Measurements from ENCODE around the gene TMPRSS11B.
"Not testable (repeated sequence)": the region's sequence is repeated elsewhere in the genome, so short reads cannot be mapped to it uniquely, and the experiment has no call there.

The TMPRSS11B gene, protein sequence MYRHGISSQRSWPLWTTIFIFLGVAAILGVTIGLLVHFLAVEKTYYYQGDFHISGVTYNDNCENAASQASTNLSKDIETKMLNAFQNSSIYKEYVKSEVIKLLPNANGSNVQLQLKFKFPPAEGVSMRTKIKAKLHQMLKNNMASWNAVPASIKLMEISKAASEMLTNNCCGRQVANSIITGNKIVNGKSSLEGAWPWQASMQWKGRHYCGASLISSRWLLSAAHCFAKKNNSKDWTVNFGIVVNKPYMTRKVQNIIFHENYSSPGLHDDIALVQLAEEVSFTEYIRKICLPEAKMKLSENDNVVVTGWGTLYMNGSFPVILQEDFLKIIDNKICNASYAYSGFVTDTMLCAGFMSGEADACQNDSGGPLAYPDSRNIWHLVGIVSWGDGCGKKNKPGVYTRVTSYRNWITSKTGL

DNA sequence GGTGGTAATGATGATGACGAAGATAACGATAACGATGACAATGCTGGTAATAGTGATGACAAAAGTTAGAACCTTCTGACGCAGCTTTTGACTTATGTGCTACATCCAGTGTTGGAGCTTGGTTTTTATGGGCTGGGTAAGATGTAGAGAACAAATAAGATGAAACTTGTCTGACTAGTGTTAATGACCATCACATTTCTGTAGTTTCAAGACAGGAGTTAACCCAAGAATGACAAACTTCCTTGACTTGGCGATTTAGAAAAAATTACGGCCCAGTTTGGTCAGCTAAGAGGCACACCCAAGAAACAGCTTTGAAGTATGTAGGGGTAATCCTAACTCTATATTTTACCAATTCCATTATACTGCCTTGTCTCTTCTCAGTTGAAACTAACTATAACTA, at the start of gene TMPRSS11B:
Gene TMPRSS11B (minus strand): TSS at position 101 of the 400 bp plus-strand sequence. CDS start 136 bp downstream, outside the sequence.
- DNase-seq (ENCODE audit: low read depth in 4 of 4, low spot score in 1 of 4): no peak

DNA sequence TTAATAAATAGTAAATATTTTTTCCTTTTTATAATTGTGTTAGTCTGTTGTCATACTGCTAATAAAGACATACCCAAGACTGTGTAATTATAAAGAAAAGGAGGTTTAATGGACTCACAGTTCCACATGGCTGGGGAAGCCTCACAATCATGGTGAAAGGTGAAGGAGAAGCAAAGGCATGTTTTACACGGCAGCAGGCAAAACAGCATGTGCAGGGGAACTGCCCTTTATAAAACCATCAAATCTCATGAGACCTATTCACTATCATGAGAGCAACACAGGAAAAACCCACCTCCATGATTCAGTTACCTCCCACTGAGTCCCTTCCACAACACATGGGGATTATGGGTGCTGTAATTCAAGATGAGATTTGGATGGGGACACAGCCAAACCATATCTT, 45.8 kb upstream of the TMPRSS11B start:
- DNase-seq (ENCODE audit: low read depth in 4 of 4, low spot score in 1 of 4): no peak

DNA sequence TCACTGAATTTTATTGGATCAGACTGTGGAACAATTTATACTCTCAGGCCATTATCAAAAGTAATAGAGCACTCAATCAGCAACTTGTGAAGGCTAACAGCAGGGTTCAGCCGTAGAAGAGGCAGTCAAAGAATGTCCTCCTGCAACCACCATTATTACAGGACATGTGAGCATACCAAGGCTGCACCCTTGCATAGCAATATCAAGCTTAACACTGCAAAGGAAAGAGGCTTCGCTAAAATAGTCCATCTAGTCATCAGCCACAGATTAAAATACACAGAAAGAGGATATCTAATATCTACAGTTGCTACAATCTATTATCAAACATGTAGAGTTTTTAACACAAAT, 42.9 kb upstream of the TMPRSS11B start:
- no peak for DNase-seq (ENCODE audit: low read depth in 4 of 4, low spot score in 1 of 4)

DNA sequence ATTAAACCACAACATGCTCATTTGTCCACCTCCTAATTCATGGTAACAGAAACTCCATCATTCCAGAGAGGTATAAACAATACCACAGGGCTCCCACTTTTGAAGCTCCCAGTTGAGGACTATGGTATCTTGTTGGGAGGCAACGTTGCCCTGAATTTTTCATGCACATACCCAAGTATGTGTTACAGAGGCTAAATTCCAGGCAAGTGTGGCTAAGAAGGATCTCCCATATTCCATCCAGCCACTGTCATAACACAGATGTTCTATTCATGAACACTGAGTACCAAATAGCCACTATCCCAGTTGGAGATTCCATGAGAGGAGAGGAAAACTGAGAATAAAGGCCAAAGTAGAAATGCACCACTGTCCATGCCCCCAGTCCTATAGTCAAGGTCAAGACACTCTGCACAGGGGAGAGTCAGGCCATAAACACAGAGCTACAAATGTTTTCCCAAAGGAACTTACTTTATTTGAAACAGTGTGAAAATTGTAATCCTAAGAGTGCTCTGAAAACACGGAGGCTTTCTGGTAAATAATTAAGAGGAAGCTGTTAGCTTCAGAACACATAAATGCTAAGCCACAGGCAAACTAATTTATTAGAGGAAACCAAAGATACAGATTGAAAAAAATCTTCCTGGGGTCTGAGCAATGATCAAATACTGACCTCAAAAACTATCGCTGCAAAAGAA, 42.4 kb upstream of the TMPRSS11B start:
- DNase-seq (ENCODE audit: low read depth in 4 of 4, low spot score in 1 of 4): no peak

DNA sequence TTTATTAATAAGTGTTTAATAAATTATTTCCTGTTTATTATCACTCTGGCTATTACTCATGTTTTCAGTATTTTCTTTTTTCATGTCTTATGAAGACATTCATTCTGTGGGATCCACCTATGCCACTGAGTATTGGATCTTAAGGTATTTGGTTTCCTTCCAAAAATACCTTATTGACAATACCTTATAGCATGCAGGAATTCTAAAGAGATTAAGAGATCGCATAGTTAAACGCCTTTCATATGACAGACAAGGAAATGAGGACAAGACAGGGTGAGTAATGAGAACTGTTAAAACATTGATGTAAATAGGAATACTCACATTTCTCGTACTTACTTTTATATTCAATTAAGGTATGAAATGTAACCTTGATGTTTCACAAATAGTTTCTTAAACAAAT, 38.2 kb upstream of the TMPRSS11B start:
- no peak for DNase-seq (ENCODE audit: low read depth in 4 of 4, low spot score in 1 of 4)

DNA sequence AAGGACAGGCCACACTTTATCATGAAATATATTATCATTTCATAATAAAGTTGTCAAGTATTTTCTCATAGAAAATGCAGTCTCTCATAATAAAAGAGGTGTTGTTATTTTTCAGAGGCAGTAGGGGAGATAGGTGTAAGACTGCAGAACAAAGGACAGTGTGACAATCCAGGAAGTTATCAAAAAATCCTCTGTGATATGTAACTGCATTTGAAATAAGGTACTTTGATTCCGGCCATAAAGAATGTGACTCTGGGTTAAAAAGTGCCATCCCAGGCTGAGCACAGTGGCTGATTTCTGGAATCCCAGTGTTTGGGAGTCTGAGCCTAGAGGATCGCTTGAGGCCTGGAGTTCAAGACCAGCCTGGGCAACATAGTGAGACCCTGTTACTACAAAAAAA, 37.6 kb upstream of the TMPRSS11B start:
- no peak for DNase-seq (ENCODE audit: low read depth in 4 of 4, low spot score in 1 of 4)

DNA sequence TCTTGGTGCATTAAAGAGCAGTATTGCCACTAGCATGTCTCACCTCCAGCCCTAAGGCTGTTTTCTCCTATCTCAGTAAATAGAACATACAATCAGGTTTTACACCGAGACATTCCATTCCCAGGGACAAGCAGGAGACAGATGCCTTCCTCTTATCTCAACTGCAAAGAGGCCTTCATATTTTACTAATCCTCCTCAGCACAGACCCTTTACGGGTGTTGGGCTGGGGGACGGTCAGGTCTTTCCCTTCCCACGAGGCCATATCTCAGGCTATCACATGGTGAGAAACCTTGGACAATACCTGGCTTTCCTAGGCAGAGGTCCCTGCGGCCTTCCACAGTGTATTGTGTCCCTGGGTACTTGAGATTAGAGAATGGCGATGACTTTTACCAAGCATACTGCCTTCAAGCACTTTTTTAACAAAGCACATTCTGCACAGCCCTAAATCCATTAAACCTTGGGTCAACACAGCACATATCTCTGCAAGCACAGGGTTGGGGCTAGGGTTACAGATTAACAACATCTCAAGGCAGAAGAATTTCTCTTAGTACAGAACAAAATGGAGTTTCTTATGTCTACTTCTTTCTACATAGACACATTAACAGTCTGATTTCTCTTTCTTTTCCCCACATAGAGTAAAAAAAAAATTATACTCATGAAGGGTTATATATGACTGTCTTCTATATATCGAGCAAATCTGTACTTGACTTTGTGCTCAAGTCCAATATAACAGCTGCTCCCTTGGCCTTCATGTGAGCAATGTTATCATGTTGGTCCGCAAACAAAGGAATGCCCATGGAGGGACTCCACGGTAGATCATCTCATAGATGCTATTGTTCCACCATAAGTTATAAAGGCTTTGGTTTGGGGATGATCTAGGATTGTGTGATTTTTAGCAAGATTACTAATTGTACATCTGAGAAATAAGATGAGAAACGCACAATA, 36.6 kb upstream of the TMPRSS11B start:
- DNase-seq (ENCODE audit: low read depth in 4 of 4, low spot score in 1 of 4): not testable (repeated sequence)

DNA sequence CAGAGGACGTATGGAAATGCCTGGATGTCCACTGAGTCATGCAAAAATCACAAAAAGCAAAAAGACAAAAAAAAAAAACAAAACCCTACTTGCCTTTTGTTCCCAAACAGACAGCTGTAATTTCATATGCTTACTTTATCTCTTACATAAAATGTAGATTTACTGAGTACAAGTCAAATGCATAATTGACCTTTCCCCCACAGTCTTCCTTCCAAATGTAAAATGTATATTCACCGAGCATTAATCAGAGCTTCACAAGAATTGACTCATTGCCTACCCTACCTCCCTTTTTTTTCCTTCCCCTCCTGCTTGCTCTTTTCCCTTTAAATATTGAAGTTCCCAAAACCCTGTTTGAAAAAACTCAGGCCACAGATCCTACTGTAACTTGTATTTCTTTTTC, 32.5 kb upstream of the TMPRSS11B start:
- DNase-seq (ENCODE audit: low read depth in 4 of 4, low spot score in 1 of 4): no peak

DNA sequence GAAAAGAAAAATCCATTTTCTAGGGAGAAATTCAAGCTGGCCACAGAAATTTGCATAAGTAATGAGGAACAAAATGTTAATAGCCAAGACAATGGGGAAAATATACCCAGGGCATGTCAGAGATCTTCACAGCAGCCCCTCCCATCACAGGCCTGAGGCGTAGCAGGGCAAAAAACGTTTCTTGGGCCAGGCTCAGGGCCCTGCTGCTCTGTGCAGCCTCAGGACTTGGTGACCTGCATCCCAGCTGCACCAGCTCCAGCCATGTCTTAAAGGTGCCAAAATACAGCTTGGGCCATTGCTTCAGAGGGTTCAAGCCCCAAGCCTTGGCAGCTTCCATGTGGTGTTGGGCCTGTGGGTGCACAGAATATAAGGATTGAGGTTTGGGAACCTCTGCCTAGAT, 32.1 kb upstream of the TMPRSS11B start:
- no peak for DNase-seq (ENCODE audit: low read depth in 4 of 4, low spot score in 1 of 4)

DNA sequence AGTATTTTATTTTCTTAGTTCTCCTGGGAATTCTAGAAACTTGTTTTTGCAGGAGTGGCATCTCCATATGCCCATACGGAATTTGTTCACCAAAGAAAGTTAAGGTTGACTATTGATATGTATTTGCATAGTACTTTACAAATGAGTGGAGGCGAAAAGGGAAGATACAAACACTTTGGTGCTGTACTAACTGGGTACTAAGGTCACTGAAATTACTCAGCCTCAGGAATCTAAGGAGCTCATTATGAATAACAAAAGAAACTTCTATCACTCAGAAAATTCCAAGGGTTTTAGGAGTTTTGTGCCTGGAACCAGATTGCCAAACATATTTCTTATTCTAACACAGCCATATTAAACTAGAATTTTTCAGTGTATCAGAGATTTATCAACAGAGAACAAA, 27.4 kb upstream of the TMPRSS11B start:
- no peak for DNase-seq (ENCODE audit: low read depth in 4 of 4, low spot score in 1 of 4)

DNA sequence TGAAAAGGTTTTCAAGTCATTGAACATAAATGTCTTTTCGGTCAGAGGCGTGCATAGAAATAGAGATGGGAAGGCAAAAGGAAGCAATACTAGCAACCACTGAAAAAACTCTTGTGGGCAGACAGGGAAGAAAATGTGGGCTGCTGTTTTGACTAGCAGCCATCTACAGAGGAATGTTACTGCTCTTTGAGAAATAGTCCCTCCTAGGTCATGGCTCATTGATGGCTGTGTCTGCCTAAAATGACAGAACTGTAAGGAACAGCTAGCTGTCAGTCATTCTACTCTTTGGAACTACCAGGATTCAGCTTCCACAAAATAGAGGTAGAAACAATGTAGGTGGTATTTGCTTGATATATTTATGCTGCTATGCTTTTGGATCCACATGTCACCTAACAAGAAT, 26.9 kb upstream of the TMPRSS11B start:
- no peak for DNase-seq (ENCODE audit: low read depth in 4 of 4, low spot score in 1 of 4)

DNA sequence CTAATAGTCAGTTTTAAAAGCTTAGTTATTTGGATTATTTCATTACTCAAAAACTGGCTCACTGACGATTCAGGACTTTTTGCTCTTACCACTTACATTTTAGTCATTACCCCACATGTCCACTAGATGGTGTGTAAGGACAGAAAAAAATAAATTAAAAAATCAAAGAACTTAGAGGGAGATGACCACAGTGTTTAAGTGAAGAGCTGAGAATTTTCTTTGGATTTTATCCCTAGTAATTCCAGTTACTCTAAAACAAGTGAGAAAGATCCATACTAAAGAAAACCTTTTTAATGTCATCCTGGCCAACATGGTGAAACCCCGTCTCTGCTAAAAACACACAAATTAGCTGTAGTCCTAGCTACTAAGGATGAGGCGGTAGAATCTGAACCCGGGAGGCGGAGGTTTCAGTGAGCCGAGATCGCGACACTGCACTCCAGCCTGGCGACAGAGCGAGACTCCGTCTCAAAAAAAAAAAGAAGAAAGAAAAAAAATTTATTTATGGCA, 26.4 kb upstream of the TMPRSS11B start:
- no peak for DNase-seq (ENCODE audit: low read depth in 4 of 4, low spot score in 1 of 4)

DNA sequence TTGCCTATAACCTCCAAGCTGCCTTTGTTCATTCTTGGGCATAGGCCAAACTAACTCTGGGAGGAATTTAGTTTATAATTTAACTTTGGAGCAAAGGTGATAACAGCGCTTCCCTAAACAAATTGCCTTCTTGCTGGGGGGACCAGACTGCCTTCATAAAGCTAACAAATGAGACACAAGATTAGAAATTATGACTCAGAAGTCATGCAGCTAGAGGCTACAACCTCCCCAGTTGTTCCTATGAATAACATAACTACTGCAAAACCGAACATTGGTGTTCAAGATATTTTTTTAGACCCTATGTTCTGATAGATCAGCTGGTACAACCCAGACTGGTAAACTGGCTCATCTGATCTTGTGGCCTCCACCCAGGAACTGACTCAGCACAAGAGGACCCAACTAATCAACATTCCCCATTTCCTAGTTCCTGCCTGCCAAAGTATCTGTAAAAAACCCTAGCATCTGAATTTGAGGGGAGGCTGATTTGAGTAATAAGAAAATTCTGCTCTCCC, 22.0 kb upstream of the TMPRSS11B start:
- no peak for DNase-seq (ENCODE audit: low read depth in 4 of 4, low spot score in 1 of 4)

DNA sequence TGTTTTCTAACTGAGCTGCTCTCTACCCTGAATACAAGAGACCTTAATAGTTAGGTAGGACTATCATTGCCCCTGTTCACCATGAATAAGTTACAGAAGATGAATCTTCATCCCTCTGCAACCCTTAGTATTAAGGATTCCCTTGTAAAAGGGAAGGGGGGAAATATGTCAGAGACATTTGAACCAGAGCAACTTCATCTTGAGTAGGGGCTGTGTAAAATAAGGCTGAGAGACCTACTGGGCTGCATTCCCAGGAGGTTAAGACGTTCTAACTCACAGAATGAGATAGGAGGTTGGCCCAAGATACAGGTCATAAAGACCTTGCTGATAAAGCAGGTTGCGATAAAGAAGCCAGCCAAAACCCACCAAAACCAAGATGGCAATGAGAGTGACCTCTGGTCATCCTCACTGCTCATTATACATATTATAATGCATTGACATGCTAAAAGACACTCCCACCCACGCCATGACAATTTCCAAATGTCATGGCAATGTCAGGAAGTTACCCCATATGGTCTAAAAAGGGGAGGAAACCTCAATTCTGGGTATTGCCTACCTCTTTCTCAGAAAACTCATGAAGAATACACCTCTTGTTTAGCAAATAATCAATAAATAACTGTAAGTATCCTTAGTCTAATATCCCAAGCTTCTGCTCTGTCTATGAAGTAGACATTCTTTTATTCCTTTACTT, 19.5 kb upstream of the TMPRSS11B start:
- DNase-seq (ENCODE audit: low read depth in 4 of 4, low spot score in 1 of 4): no peak

DNA sequence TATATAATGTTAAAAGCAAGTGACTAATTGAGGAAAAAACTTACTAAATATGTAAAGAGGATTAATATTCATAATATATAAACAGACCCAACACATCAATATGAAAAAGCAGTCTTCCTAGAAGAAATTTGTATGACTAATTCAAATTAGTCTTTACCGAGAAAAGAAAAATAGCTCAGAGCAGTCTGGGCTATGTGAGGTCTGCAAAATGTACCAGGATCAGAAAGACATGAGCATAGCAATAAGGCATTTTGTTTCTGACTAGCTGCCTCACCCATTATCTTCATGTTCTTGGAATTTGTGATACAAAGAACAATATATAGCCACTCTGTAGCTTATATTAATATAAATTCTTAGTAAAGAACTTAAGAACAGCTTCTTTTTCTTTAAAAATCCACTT, 13.7 kb upstream of the TMPRSS11B start:
- no peak for DNase-seq (ENCODE audit: low read depth in 4 of 4, low spot score in 1 of 4)

DNA sequence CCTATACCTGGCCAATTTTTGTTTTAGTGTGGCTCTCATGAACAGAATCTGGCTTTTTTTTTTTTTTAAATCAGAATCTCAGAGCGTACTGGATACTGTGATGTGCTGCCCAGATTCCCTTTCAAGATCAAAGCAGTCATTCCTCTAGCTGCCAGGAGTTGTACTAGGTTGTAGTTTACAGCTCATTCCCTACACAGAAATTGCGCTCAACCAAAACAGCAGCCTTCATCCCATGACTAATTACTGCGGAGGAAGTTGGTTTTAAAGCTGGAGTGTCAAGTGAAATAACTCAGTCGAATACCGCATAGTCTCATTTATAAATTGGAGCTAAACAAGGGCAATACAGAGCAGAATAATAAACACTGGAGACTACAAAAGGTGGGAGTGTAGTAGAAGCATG, 12.2 kb upstream of the TMPRSS11B start:
- no peak for DNase-seq (ENCODE audit: low read depth in 4 of 4, low spot score in 1 of 4)

DNA sequence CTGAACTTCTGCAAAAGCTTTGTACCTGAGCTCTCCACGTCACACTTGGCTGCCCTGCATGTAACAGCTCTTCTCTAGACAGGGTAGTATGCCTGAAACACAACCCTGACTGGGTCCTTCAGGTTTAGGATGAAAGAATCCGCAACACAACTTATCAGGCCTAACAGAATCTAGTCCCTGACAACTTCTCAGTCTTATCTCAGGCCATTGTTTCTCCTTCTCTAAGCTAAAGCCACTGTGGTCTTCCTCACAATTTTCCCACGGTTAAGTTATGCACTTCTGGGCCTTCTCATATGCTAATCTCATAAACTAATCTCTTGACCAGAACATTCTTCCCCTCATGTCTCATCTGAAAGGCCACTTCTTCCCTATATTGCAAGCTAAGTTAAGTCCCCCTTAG, 10.8 kb upstream of the TMPRSS11B start:
- no peak for DNase-seq (ENCODE audit: low read depth in 4 of 4, low spot score in 1 of 4)

DNA sequence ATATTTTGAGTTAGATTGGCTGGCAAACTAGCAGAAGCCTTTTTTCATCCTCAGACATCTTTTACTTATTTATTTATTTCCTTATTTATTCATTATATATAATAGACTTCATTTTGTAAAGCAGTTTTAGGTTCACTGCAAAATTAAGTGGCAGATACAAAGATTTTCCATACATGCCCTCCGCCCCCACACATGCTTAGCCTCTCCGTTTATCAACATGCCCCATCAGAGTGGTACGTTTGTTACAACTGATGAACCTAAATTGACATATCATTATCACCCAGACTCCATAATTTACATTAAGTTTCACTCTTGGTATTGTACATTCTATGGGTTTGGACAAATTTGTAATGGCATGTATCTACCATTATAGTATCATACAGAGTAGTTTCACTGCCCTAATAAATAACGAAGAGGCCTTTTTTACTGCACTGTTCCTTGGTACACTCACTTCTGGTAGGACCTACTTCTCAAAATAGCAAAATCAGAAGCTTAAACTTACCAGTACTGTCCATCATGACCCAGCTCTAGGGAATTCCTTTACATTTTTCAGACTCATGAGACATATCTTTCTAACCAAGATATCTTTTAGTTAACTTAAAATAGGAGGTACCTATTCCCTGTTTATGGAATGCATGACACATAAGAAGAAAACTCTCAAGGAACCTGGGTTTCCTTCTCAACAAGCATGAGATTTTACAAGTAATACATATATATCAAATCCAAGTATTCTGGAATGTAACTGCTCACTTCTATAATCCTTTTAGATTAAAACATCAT, 4.8 kb upstream of the TMPRSS11B start:
- no peak for DNase-seq (ENCODE audit: low read depth in 4 of 4, low spot score in 1 of 4)

DNA sequence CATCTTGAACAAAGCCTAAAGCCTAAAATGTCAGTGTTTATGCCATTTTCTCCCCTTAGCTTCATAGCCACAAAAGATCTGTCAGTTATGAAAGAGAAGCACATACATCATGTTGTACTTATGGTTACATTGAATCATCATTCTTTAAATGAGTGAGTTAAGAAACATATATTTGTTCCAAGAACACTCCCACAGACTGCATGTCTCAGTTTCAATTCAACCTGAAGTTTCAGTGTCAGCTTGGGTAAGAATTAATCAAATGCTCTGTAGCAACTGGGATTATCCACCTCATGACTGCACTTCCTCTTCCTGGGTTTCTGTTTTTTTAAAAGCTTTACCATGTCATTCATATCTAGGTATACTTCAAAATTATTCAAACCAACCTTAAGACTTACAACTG, 3.9 kb upstream of the TMPRSS11B start:
- no peak for DNase-seq (ENCODE audit: low read depth in 4 of 4, low spot score in 1 of 4)

DNA sequence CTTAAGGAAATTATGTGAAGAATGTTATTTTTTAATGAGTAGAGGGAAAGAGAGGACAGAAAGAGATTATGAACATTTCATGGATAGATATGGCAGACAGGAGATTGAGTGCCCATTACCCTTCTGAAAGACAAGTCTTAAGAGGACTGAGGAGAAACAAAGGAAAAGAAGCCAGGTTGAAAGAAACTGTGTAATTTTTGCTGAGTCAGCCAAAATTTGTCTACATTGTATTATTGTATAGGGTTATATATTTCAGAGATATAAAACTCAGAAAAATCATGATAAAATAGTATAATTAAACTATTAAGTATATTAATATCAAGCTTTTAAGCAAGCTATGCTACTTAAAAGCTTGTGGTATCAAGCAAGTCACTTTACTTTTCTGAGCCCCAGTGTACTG, 4.9 kb downstream of the TMPRSS11B start:
- no peak for DNase-seq (ENCODE audit: low read depth in 4 of 4, low spot score in 1 of 4)

All from stimulated activated CD4-positive, alpha-beta T cell treated with anti-CD3 and anti-CD28 coated beads, Interleukin-1b, Interleukin-23, amount 100 ng/mL, for 24 hours (primary cell).